GM10266 (cell line): ENCODE results near the gene CCDC107.

Experiments
- DNase-seq: peaks from one replicate; pipeline ENCODE4 v3.0.0; 2012; ENCODE audit errors: extremely low spot score
- CTCF ChIP-seq: IDR thresholded peaks from 2 replicates; pipeline ENCODE4 v1.5.1; 2012; ENCODE audit warnings: mild to moderate bottlenecking, low read depth; ENCODE audit not compliant: control insufficient read depth, insufficient read depth; ENCODE audit errors: missing control alignments

The CCDC107 gene

GRCh38 chr9:35695943-35696401, 37.9 kb downstream of the CCDC107 start:
- no peak for TF ChIP-seq CTCF
- no peak for DNase-seq

- peak; percentile 84 for DNase-seq
- peak; percentile 97 for TF ChIP-seq CTCF
Observed at GRCh38 chr9:35696520-35697215, 38.6 kb downstream of the CCDC107 start.

DNA sequence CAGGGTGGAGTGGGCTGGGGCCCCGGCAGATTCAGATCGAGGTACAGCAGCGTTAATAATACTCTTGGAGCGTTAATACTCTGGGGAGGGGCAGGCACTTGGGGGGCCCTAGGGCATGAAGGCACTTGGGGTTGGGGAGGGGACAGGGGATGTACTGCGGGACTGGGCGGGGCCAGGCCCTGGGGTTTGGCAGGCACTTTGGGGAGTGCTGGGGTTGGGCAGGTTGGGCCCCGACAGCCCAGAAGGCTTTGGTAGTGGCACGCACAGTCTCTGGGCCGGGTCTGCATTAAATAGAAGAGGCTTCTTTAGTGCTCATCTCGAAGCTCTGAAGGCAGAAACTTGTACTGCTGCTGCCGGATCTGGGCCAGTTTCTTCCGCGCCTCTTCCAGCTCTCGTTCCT, 39.4 kb downstream of the CCDC107 start:
- DNase-seq = no peak

DNA sequence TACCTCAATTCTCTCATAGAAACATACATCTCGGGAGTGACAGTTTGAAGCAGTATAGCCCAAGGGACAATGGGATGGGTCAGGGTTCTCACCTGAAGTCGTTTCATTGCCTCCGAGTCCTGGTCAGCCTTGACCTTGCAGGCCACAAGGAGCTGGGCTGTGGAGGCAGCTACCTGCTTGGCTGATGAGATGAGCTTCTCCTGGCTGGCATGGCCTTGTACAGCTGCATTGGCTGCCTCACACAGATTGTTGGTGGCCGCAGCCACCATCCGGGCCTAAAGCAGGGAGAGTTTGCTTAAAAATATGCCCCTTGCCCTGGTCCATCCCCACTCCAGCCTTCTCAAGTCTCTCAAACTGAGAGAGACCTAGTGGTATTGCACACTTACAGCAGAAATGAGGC, 40.1 kb downstream of the CCDC107 start:
- no peak for TF ChIP-seq CTCF
- no peak for DNase-seq

More for the DNA sequence above, 39.4 kb downstream of the CCDC107 start:
- TF ChIP-seq CTCF = no peak

GRCh38 chr9:35700031-35700430, 41.9 kb downstream of the CCDC107 start:
- no peak for DNase-seq
- no peak for TF ChIP-seq CTCF

DNA sequence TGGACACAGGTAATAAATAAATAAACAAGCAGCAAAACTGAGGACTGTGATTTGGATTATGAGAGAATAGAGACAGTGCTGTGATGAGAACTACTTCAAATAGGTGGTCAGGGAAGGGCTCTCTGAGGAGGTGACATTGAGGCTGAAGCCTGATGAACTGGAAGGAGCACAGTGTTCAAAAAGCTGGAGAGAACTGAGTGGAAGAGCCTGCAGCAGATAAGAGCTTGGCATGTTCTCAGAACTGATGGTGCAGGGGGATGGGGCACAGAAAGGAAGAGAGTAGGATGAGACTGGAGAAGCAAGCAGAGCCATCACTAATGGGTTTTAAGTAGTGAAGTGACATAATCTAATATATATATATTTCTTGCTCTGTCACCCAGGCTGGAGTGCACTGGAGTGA, 42.9 kb downstream of the CCDC107 start:
- no peak for DNase-seq
- TF ChIP-seq CTCF = no peak

GRCh38 chr9:35702696-35703095, 44.6 kb downstream of the CCDC107 start:
- no peak for DNase-seq
- TF ChIP-seq CTCF = no peak
